Astrocyte (in vitro differentiated cells and primary cell): ENCODE results near the gene DCTD.

Source experiments
- CTCF ChIP-seq: IDR thresholded peaks from 2 replicates; pipeline ENCODE4 v1.5.1; 2011; ENCODE audit warnings: low read depth, mild to moderate bottlenecking, inconsistent platforms, low read length, moderate library complexity; ENCODE audit not compliant: insufficient read depth
- EZH2 ChIP-seq: IDR thresholded peaks from 2 replicates; pipeline ENCODE4 v1.6.1; 2012; ENCODE audit warnings: mild to moderate bottlenecking, low read length, inconsistent platforms; ENCODE audit not compliant: insufficient read depth

DNA sequence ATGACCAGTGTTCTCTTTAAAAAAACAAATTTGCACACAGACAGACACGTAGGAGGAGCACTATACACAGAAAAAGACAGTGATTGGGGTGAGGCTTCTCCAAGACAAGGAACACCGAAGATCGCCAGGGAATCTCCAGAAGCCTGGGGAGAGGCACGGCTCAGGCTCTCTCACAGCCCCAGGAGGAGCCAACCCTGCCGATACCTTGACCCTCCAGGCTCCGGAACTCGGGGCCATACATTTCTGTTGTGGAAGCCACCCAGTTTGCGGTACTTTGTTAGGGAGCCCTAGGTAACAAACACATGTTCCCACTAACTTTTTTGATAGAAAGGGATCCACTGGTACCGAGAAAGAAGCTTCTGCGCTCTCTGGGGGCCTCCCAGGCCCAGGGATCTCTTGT is 55.8 kb downstream of the DCTD start:
- TF ChIP-seq CTCF, result no peak
- TF ChIP-seq EZH2, result no peak
